A673 (cell line): ENCODE data around the gene GJD3.

Experiments used
- CTCF ChIP-seq: fragments of 300-800, 200-600 bp; sonication (generic); conservative IDR thresholded peaks from 2 replicates; pipeline ENCODE4 v1.5.1; 2017; ENCODE audit warnings: low read depth, mild to moderate bottlenecking, antibody characterized with exemption, low read length, moderate library complexity, mixed read lengths
- EZH2 ChIP-seq: fragments of 200-600 bp; sonication (generic); IDR thresholded peaks from 2 replicates; pipeline ENCODE4 v1.6.1; 2017; ENCODE audit warnings: borderline replicate concordance, low read depth, mild to moderate bottlenecking, mixed read lengths, antibody characterized with exemption, low read length; ENCODE audit not compliant: poor library complexity, severe bottlenecking

- TF ChIP-seq CTCF (no peak), EZH2 (no peak)
These were observed 26.5 kb downstream of the GJD3 start for GRCh38 chr17:40338058-40338457.
